RCC 7860 (cell line): Measurements from ENCODE around the gene CHADL.

Experiments
- DNase-seq: peaks from one replicate; pipeline ENCODE4 v3.0.0-alpha.2; 2015; ENCODE audit warnings: low spot score
- FAIRE-seq: peaks from 2 replicates; lab custom pipeline; 2012; peaks lifted over from hg19 to GRCh38; lab: Jason Lieb, UNC

Gene CHADL

GRCh38 chr22:41234815-41235695 is 5.7 kb downstream of the CHADL start:
- FAIRE-seq (no peak), DNase-seq (no peak)

- FAIRE-seq (no peak), DNase-seq (no peak)
Measured at GRCh38 chr22:41231369-41231768, 9.4 kb downstream of the CHADL start.

DNA sequence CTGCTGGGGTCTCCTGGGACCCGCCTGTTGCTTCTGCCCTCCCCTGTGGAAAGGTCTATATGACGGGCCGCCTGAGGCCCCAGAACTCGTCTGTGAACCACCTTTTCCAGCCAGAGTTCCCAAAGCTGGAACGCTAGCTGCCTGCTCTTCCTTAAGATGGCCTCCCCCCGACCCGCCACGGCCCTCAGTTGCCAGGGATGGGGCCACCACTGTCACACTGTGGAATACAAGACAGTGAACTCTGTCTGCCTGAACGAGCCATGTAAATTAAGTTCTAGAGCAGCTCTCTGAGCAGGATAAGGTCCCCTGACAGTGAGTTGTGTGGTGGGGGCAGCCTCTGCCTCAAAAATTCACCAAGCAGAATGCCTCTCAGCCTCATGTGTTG is 10.3 kb downstream of the CHADL start:
- no peak for FAIRE-seq
- no peak for DNase-seq

DNA sequence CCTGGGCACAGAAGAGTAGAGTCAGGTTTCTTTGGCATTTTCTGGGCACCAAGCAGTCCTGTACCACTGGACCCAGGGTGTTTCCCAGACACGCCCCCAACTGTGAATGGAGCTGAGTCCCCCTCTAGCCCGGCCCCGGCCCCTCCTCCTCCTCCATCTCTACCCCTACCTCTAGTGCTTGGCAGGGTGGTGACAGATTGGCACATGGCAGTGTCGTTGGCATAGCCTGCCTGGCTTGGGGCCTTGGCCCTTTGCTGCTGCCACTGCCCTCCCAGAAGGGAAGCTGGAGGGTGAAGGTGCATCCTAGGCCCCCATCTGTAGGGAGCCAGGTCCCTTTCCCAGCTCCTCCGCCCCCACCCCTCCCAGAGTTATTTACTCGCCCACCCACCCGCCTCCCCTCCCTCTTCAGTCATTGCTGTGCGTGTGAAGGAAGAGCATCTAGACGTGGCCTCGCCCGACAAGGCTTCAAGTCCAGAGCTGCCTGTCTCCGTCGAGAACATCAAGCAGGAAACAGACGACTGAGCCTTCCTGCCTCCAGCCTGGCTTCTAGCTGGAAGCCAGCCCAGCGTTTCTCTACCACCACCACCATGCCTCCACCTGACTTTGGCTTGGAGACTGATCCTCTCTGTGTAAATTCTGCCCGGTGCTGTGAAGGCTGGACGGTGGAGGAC is 10.9 kb downstream of the CHADL start:
- DNase-seq, result no peak
- no peak for FAIRE-seq

- no peak for FAIRE-seq
- DNase-seq, result no peak
Measured at GRCh38 chr22:41229215-41229614, 11.5 kb downstream of the CHADL start.

DNA sequence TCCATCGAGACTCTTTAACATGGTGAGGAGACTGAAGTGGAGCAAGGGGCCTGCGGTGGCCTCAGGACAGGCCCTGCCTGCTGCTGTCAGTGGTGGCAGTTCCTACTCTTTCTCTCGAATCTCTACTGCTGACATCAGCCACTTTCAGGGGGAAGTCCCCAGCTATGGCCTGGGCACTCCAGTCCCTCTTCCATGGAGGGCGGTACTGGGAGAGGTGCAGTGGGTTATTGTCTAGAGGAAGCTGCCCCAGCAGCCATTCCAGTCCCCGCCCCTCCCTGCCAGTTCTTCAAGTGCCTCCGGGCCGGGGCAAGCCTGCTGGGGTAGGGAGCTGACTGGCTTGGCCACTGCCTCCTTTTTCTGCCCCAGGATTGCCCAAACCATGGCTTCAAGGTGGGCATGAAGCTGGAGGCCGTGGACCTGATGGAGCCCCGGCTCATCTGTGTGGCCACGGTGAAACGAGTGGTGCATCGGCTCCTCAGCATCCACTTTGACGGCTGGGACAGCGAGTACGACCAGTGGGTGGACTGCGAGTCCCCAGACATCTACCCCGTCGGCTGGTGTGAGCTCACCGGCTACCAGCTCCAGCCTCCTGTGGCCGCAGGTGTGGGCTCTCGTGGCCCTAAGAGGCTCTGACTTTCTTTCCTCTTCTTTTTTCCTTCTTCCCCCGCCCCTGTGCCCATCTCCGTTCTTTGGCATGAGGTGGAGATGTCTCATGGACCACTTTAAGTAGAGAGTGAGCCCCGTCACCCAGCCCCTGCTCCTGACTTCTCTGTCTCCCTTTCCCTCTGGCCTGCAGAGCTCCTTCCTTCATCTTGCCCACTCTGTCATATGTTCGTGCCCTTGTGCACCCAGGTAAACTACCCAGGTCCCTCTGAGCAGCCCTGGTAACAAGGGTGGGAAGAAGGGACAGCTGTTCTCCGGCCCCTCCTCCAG is 13.7 kb downstream of the CHADL start:
- DNase-seq, result no peak
- no peak for FAIRE-seq

- no peak for DNase-seq
- no peak for FAIRE-seq
Measured at GRCh38 chr22:41223535-41223934, 17.2 kb downstream of the CHADL start.

DNA sequence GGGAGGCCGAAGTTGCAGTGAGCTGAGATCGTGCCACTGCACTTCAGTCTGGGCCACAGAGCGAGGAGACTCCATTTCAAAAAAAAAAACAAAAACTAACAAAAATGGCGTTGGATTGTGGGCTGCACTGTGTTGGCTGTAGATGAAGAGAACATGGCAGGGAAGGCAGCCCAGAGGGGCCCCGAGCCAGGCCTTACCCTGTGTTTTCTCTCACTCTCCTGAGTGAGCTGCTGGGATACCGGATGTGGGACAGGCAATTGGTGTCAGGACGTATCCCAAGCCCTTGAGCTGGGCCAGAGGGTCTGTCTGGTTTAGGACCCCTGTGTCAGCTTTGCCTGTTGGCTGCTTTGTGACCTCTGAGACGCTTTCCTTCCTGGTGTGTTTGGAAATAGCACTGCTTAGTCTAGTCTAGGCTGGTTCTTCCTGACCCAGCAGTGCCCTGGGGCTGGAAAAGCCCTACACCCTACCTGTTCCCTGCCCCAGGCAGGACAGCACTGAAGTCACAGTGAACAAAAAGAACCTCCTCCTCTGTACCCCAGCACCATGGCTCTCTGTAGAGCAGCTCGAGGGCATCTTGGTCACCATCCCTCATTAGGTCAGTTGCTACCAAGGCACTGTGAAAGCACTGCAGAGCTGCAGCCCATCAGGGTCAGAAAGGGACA is 17.8 kb downstream of the CHADL start:
- no peak for FAIRE-seq
- no peak for DNase-seq

- no peak for DNase-seq
- no peak for FAIRE-seq
Measured at GRCh38 chr22:41217553-41218157, 23.1 kb downstream of the CHADL start.

- no peak for DNase-seq
Measured at GRCh38 chr22:41216984-41217383, 23.7 kb downstream of the CHADL start.

DNA sequence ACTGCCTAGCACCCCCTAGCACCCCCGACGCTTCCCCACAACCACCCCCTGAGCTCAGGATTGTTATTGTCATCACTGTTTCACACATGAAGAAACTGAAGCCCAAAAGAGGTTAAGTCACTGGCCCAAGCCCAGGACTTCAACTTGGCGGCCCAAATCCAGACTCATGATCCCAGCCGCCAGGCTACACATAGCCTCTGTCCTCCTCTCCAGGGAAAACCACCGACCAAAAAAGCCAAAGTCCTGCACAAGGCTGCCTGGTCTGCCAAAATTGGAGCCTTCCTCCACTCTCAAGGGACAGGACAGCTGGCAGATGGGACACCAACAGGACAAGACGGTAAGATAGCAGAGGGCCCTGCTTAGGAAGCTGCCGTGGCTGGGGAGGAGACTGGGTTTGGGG is 24.8 kb downstream of the CHADL start:
- FAIRE-seq (no peak), DNase-seq (no peak)

More at GRCh38 chr22:41216984-41217383, 23.7 kb downstream of the CHADL start:
- FAIRE-seq, result no peak

- no peak for DNase-seq
- no peak for FAIRE-seq
Measured at GRCh38 chr22:41215409-41215808, 25.3 kb downstream of the CHADL start.

DNA sequence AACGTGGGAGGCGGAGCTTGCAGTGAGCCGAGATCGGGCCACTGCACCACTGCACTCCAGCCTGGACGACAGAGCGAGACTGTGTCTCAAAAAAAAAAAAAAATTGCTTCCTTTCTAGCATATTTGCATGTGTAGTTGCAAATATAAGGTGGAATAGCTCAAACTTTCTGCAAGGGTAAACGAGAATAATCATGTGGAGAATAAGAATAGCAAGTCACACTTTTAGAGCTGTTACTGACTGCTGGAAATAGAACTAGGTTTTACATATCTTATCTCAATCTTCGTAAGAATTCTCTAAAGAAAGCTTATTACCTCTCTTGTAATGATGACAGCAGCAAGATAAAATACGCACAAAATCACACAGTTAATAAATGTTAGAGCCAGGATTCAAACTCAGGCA is 34.0 kb downstream of the CHADL start:
- FAIRE-seq (no peak), DNase-seq (no peak)

DNA sequence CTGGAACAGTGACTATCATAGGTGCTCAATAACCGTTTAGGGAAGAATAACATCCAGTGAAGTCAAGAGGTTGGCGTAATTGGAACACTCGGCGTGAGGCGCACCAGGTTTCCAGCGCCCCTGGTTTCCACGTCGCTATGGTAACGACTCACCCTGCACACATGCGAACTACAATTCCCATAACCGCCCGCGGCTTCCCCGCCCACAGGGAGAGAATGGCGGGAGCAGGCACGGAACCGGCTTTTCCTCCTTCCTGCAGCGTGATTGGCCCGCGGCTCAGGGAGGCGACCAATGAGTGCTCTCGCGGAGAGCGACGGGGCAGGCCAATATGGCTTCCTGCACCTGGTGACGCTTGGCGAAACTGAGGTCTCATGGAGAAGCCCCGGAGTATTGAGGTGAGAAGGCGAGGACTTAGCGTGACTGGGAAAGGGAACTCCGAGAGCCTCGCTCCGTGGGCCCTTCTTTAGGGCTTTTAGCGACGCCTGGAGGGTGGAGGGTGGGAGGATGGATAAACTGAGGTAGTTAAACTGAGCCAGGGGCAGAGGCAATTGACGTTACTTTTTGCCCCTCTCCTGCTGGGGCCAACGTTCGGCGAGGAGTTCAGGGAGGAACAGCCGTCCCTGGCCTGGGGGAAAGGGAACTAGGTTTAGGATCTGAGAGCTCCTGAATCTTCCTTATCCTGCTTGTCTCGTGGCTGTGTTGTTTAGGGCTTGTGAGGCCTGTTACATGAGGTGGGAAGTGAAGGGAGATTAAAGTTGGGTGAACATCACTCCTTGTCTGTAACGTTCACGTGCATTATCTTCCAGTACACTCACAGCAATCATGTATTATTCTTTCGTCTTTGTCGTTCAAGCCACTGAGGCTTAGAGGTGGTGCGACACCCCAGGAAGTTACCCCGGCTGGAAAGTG is 35.5 kb downstream of the CHADL start, which contains the start of gene L3MBTL2:
Gene L3MBTL2, plus strand, starts transcription at position 321 of the 909 bp plus-strand sequence. Its CDS starts 51 bp downstream, at position 372.
- FAIRE-seq, result peak; percentile 89
- DNase-seq, result peak; percentile 88

DNA sequence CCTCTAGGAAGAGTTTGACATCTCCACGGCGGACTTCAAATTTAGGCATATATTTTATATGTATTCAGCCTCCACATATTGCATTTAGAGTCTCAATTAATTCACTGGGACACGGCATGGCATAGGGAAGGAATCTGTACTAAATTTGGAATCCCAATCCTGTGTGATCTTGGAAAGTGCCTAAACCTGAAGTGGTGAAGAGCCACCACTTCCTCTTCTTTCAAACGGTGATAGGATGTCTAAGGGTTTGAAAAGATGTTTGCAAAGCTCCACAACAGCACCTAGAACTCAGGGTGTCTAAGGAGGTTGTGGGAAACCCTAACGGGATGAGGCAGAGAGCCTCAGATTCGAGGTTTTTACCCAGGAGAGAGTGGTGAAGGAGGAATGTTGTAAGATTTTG is 36.7 kb downstream of the CHADL start:
- no peak for DNase-seq
- no peak for FAIRE-seq

DNA sequence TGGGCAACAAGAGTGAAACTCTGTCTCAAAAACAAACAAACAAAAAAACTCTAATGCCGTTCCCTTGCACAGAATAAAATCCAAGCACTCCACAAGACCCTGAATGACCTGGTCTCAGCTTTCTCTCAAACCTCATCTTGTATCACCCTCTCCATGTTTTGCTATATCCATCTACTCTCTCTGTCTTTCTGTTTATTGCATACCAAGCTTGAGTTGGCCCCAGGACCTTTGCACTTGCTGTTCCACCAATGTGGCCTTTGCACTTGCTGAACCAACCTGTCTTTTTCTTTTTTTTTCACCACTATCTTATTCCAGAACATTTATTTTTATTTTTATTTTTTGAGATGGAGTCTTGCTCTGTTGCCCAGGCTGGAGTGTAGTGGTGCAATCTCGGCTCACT is 37.6 kb downstream of the CHADL start:
- no peak for FAIRE-seq
- no peak for DNase-seq

- DNase-seq (no peak), FAIRE-seq (no peak)
Measured at GRCh38 chr22:41201141-41201540, 39.6 kb downstream of the CHADL start.

DNA sequence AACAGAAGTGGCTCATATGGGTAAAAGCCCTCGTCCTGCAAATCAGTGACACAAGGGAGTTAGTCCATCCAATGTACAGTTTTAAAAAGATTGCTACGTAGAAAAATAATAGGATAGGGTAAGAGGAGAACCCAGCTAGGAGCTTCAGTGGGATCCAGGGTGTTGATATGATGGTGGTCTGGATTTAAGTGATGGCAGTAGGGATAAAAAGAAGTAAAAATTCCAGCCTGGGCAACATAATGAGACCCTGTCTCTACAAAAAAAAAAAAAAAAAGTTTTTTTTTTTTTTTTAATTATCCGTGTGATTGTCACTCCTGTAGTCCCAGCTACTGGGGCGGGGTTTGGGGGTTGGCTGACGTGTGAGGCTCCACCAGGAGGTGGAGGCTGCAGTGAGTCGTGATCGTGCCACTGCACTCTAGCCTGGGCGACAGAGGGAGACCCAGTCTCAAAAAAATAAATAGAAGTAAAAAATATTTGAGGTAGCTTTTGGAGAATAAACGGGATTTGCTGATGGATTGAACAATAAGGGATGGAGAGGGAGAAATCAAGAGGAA is 42.6 kb downstream of the CHADL start:
- FAIRE-seq (peak; percentile 18), DNase-seq (no peak)
